ENCODE results near the gene C9orf72.
"Not testable (repeated sequence)": the region's sequence is repeated elsewhere in the genome, so short reads cannot be mapped to it uniquely, and the experiment has no call there.

The C9orf72 gene

DNA sequence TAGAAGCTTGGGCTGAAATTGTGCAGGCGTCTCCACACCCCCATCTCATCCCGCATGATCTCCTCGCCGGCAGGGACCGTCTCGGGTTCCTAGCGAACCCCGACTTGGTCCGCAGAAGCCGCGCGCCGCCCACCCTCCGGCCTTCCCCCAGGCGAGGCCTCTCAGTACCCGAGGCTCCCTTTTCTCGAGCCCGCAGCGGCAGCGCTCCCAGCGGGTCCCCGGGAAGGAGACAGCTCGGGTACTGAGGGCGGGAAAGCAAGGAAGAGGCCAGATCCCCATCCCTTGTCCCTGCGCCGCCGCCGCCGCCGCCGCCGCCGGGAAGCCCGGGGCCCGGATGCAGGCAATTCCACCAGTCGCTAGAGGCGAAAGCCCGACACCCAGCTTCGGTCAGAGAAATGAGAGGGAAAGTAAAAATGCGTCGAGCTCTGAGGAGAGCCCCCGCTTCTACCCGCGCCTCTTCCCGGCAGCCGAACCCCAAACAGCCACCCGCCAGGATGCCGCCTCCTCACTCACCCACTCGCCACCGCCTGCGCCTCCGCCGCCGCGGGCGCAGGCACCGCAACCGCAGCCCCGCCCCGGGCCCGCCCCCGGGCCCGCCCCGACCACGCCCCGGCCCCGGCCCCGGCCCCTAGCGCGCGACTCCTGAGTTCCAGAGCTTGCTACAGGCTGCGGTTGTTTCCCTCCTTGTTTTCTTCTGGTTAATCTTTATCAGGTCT lies at the start of gene C9orf72:
Gene C9orf72 (minus strand): TSS at position 564 of the 716 bp plus-strand sequence. CDS start 6,361 bp downstream, outside the sequence.
- DNase-seq = peak; percentile 59 to 65

DNA sequence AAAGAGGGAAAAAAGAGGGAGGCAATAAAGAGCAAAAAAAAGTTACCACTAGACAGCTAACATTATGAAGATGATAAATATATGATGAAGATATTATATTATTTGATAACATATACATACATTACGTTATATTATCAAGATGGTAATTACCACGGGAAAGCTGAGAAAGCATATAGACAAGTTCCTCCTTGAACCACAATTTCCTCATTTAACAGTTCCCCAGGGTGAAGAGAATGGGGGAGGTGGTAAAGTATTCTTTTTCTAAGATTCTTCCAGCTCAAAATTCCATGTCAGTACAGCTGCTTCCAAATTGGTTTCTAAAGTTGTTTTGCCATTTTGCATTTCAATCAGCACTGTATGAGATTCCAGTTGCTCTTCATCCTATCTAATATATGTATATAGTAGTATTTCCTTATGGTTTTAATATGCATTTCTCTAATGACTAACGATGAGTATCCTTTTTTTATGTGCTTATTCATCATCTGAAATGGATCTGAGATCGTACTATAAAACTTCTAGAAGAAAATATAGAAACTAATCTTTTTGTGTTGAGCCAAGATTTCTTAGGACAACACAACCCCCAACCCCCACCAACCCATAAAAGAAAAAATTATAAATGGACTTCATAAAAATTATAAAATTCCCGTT lies 49.5 kb upstream of the C9orf72 start:
- DNase-seq = no peak

- no peak for DNase-seq
Measured at GRCh38 chr9:27619743-27620142, 46.5 kb upstream of the C9orf72 start.

GRCh38 chr9:27618066-27618465 lies 44.8 kb upstream of the C9orf72 start:
- DNase-seq = no peak

DNA sequence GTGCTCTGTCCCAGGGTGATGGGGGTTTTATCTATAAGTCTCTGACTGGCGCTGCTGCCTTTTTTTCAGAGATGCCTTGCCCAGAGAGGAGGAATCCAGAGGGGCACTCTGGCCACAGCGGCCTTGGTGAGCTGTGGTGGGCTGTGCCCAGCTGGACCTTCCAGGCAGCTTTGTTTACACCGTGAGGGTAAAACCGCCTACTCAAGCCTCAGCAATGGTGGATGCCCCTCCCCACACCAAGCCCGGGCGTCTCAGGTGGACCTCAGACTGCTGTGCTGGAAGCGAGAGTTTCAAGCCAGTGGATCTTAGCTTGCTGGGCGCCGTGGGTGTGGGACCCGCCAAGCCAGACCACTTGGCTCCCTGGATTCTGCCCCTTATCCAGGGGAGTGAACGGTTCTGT lies 41.3 kb upstream of the C9orf72 start:
- no peak for DNase-seq

DNA sequence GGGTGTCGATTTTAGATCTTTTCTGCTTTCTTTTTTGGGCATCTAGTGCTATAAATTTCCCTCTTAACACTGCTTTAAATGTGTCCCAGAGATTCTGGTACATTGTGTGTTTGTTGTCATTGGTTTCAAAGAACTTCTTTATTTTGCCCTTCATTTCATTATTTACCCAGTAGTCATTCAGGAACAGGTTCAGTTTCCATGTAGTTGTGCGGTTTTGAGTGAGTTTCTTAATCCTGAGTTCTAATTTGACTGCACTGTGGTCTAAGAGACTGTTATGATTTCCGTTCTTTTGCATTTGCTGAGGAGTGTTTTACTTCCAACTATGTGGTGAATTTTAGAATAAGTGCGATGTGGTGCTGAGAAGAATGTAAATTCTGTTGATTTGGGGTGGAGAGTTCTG lies 38.8 kb upstream of the C9orf72 start:
- DNase-seq = not testable (repeated sequence)

DNA sequence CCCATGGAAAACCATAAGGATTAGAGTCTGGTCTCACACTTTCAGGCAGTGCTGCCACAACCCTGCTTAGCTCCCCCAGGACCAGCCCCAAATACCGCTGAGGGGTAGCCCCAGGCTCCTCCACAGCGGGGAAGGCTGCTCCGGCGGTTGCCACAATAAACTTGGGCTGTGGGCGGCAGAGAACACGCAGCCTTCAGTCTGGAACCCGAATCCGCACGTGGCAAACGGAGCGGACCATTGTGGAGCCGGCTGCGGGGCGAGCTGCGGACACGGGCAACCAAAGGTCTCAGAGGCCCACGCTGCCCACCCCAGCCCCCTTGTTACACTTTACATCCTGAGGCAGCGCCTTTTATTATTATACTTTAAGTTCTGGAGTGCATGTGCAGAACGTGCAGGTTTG lies 37.3 kb upstream of the C9orf72 start:
- no peak for DNase-seq

DNA sequence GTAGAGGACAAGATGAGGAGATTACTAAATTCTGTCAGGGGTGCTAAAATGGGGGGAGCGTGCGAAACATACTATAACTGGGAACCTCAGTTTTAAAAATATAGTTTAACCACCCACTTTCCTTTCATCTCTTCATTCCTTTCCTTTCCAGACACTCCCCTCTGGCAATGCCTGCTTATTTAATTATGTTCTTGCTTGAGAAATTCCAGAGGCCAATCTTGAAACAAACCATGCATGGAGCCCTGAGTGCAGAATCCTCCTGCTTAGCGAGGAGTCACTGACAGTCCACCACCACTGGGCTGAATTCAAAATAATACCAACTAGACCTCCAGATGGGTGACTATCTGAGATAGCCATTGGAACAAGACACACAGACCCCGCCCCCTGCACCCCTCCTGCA lies 29.7 kb upstream of the C9orf72 start:
- no peak for DNase-seq

GRCh38 chr9:27602142-27602861 lies 29.0 kb upstream of the C9orf72 start:
- no peak for DNase-seq

DNA sequence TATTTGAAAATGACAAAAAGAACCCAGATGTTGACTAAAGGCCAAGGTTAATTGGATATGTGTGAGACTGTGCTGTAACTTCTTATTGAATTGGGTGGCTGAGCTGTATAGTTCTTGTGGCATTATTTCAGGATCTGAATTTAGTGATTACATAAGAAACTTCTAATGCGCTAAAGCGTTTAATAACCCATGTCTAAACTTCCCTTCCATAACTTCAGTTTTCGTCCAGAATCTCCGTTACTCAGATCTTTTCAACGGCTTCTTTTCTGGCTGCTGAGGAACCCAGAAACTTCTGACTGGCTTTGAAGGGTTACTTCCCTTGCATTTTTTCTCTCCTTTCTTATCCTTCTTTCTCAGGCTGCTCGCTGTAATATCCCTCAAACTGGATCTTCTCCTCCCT lies 28.1 kb upstream of the C9orf72 start:
- DNase-seq = no peak

GRCh38 chr9:27600256-27600655 lies 27.0 kb upstream of the C9orf72 start:
- no peak for DNase-seq

DNA sequence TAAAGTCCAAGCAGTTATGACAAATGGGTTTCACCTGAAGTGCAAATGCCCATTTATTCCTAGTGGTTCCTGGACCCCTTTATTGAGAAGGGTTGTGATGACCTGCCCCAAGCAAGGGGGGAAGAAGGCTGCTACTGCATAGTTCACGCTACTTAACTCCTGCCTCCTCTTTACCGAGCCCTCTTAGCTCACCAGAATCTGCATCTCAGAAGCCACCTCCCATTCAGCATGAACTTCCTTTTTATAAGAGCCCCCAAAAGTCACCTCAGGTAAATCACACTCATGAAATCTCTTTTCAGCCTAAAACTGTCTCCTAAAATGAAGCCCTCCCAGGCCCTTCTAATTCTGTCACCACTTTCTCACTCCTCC lies 26.6 kb upstream of the C9orf72 start:
- DNase-seq = no peak

DNA sequence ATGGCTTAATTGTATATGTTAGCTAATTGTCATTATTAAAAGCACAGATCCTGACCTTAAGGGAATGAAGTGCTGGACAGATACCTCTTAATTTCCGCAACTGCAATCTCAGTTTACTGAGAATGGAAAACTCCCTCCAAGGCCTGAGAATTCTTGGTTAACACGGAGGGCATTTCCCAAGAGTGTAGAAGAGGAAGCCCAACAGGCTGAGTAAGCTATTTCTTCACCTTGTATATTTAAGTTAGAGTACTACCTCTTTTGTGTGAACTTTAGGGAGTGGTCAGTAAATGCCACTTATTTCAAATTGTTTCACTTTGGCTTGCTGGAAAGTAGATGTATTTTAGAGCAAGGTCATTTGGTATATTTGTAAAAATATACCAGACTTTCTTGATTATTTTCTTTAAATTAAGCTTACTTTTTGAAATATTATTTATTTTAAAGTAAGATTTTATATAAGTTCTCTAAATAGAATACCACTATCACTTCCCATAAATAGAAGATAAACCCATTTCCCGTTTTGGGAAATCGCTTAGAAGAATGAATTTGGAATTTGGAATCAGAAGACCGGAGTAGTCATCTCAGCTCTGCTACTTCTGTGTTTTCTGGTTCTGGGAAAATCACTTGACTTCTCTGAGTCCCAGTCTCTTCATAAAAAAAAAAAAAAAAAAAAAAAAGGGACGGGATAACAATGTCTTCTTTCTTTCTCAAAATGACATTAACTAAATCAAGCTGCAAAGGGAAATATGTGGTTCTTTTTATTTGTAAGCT lies 26.0 kb upstream of the C9orf72 start:
- no peak for DNase-seq

DNA sequence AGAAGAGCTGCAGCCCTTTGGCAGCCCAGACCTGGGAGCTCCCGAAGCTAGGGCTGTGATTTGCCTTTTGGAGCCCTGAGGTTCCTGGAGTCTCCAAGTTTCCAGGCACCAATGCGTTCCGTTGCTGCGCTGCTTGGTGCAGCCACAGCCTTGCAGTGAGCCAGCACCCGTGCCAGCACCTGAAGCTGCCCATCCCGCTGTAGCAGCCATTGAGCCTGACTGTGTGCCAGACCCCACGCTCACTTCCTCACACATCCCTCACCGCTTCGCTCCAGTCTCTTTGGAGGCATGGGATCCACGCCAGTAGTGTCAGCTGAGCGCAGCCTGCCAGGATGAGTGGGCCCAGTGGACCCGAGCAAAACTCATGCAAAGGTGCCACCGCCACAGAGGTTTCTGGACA lies 22.5 kb upstream of the C9orf72 start:
- no peak for DNase-seq

- no peak for DNase-seq
Measured at GRCh38 chr9:27591672-27592071, 18.4 kb upstream of the C9orf72 start.

- DNase-seq = no peak
Measured at GRCh38 chr9:27591093-27591492, 17.8 kb upstream of the C9orf72 start.

- DNase-seq = no peak
Measured at GRCh38 chr9:27590651-27591050, 17.4 kb upstream of the C9orf72 start.

DNA sequence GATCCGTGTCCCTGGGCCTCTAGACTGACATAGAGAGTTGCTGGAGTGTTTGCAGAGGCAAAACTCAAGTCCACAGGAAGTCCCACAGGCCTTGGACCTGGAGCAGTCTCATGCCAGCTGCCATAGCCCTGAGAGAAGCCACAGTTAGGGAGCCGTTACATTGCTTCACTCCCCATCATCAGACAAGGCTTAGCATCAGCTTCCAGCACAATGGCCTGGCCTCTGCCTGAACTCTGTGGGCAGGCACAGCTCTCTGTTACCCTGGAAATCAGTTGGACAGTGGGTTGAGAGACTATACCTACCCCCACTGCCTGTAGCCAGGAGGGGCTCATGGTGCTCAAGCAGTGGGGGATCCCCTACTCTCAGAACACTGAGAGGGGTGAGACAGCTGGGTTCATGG lies 16.2 kb upstream of the C9orf72 start:
- no peak for DNase-seq

DNA sequence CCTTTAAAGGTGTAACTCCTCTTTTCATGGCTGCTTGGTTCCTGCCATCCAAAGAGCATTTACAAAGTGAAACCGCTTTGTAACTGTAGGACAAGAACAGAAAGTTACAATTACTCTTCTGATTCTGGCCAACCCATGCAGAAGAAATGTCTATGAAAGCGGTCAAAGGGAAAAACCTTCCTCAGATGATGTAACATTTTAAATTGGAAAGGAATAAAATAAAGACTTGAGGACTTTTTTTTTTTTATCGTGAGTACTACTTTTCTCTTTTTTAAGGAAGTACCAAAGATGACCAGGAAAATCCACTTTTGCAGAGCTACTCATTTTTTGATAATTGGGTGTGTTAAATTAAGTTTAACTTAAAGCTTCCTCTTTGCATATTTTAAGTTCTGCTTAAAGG lies 13.0 kb upstream of the C9orf72 start:
- DNase-seq = no peak

DNA sequence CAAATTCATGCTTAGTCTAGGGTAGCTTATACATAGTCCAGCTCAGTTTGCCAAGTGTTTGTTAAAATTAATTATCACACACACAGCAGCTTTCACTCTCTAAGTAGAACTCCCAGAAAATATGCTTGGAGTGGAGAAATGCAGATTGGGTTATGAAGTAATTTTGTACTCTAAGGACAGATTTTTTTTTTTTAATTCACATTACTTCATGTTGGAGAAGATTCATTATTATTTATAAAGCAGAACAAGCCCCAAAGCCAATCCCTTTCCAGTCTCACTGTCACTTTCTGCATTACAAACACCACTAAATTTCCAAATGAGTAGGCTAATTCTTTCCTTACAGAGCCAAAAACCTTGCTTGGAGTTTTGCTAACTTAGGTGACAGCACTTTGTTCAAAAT lies 11.7 kb upstream of the C9orf72 start:
- DNase-seq = no peak

- DNase-seq = no peak
Measured at GRCh38 chr9:27582794-27583193, 9.5 kb upstream of the C9orf72 start.

DNA sequence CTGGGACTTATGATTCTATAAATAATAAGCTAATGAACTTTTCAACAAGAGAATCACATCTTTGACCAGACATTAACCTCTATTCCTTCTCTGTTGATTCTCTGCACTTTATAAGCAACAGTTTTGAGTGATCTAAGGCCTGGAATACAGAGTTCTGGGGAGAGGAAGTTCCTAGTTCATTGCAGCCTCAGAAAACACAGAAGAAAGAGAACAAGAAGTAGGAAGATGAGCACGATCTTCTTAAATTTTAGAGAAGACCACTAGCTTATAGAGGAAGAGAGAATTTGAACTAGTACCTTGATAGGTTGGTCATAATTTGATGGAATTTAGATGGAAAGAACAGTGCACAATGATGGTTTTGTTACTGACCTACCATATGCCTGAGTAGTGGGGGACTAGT lies 8.5 kb upstream of the C9orf72 start:
- DNase-seq = no peak

Measured in NCI-H524 (cell line).